ENCODE results near the gene TMEM69. TPM values are rescaled to one million over a fixed set of nuclear protein-coding genes. Genes with fewer than 3 reads are reported as not detected.

Gene TMEM69, protein sequence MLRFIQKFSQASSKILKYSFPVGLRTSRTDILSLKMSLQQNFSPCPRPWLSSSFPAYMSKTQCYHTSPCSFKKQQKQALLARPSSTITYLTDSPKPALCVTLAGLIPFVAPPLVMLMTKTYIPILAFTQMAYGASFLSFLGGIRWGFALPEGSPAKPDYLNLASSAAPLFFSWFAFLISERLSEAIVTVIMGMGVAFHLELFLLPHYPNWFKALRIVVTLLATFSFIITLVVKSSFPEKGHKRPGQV
- 143 and 144 TPM in 2 replicates for total RNA-seq (2014; rRNA removed; shearing (Covaris generic))

- peak; percentile 81 for DNase-seq
- Histone ChIP-seq H3K36me3 (replicated peaks; ENCODE audit: control insufficient read depth, insufficient read depth, low read length) (peaks cover 3% of the 10 kb centered on the region; the same call in 1 of the 2 replicates), H3K27me3 (ENCODE audit: control insufficient read depth, insufficient read depth, low read length) (no peaks in the 10 kb centered on the region), H3K4me3 (ENCODE audit: insufficient read depth, low read depth, low read length) (peak within 1 kb of the TSS; percentile 52)
Observed at GRCh38 chr1:45687754-45688740, at the start of gene TMEM69. TMEM69 (plus strand) TSS chr1:45688181; CDS start chr1:45691069, 2,888 bp downstream.

DNA sequence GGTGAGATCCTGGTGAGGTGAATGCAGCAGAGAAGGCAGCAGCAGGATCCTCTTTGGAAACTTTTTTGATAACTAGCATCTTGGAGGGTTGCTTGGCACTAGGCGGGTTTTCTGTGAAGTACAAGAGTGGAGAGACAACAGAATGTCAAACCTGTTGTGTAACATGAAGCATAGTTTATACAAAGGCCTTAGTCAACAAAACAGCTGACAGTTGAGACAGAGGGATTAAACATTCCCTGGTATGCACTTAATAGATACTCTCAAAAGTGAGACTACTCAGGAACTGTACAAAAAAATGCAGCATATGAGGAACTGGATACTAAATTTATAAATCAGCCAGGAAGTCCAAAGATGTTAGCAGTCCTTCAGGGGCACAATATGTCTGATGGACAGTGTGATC is 47.7 kb upstream of the TMEM69 start:
- H3K36me3 ChIP-seq (replicated peaks; ENCODE audit: control insufficient read depth, insufficient read depth, low read length) = peaks cover 40% of the 10 kb centered on the region

DNA sequence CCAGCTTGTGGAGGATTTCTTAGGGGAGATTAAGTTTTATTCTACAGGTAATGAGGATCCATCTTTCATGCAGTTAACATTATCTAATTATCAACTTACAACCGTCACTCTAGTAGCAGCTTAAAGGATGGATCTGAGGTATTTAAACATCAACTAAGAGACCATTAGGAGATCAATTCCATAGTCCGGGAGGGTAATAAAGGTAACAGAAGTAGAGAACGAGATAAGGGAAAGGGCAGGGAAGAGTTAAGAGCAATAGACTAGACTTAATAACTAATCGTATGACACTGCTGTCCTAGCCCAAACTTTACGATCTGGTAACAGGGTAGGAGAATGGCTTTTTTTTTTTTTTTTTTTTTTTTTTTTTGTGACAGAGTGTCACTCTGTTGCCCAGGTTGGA is 44.7 kb upstream of the TMEM69 start:
- peaks cover 34% of the 10 kb centered on the region for H3K36me3 ChIP-seq (replicated peaks; ENCODE audit: control insufficient read depth, insufficient read depth, low read length)
- no peak overlapping the region for H3K4me3 ChIP-seq (ENCODE audit: insufficient read depth, low read depth, low read length)
- H3K27me3 ChIP-seq (ENCODE audit: control insufficient read depth, insufficient read depth, low read length) = no peaks in the 10 kb centered on the region
- no peak for DNase-seq

More for the DNA sequence above, 47.7 kb upstream of the TMEM69 start:
- Histone ChIP-seq H3K4me3 (ENCODE audit: insufficient read depth, low read depth, low read length) (no peak overlapping the region), H3K27me3 (ENCODE audit: control insufficient read depth, insufficient read depth, low read length) (no peaks in the 10 kb centered on the region)
- no peak for DNase-seq

DNA sequence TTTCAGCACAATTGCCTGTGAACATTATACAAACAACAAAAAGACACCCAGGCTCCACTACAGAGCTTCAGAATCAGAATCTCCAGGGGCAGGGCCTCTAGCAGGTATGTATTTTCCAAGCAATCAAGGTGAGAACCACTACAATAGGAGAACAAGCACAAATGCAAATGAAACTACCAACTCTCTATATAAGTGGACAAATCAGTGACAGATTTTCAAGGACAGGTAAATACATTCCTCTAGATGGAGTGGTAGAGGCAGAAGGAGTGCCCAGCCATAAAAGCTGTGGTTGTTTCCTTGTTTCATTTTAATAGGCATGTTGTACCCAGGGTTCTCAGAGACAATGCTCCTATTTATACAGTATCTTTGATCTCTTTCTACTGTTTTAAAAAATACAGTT is 44.0 kb upstream of the TMEM69 start:
- peak; percentile 30 for DNase-seq
- H3K36me3 ChIP-seq (replicated peaks; ENCODE audit: control insufficient read depth, insufficient read depth, low read length) = peaks cover 34% of the 10 kb centered on the region
- H3K4me3 ChIP-seq (ENCODE audit: insufficient read depth, low read depth, low read length) = no peak overlapping the region
- H3K27me3 ChIP-seq (ENCODE audit: control insufficient read depth, insufficient read depth, low read length) = no peaks in the 10 kb centered on the region

GRCh38 chr1:45644661-45645060 is 43.3 kb upstream of the TMEM69 start:
- no peak for DNase-seq
- Histone ChIP-seq H3K27me3 (ENCODE audit: control insufficient read depth, insufficient read depth, low read length) (no peaks in the 10 kb centered on the region), H3K36me3 (replicated peaks; ENCODE audit: control insufficient read depth, insufficient read depth, low read length) (peaks cover 32% of the 10 kb centered on the region), H3K4me3 (ENCODE audit: insufficient read depth, low read depth, low read length) (no peak overlapping the region)

DNA sequence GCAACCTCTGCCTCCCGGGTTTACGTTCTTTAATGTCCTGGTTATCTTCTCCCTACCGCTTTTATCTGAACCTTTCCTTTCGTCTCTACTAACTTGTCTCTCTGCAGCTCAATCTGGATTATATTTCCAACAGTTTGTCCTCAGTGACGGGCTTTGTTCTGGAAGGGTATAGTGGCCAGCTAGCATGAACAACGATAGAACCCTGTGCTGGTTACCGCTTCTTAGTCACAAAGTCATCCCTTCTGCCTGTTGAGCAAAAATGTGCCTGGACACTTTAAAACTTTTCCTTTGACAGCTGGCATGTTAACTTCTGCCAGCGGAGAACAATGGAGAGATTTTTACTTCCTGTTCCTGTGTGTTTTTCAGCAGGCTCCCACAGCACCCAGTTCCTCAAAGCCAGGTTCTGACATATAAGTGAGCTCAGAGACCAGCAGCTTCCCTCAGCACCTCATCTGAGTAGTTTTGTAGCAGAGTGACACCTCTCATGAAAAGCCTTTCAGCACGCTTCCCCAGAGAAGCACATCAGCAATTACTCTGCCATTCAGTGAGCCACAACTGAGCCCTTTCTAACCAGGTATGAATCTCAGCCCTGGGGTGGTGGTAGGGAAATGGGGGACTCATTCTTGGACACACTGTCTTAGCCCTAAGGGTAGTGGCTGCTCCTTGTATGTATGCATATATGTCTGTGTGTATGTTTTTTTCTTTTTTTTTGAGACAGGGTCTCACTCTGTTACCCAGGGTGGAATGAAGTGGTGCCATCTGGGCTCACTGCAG is 40.5 kb upstream of the TMEM69 start:
- Histone ChIP-seq H3K4me3 (ENCODE audit: insufficient read depth, low read depth, low read length) (no peak overlapping the region), H3K36me3 (replicated peaks; ENCODE audit: control insufficient read depth, insufficient read depth, low read length) (peaks cover 27% of the 10 kb centered on the region), H3K27me3 (ENCODE audit: control insufficient read depth, insufficient read depth, low read length) (no peaks in the 10 kb centered on the region)
- no peak for DNase-seq

DNA sequence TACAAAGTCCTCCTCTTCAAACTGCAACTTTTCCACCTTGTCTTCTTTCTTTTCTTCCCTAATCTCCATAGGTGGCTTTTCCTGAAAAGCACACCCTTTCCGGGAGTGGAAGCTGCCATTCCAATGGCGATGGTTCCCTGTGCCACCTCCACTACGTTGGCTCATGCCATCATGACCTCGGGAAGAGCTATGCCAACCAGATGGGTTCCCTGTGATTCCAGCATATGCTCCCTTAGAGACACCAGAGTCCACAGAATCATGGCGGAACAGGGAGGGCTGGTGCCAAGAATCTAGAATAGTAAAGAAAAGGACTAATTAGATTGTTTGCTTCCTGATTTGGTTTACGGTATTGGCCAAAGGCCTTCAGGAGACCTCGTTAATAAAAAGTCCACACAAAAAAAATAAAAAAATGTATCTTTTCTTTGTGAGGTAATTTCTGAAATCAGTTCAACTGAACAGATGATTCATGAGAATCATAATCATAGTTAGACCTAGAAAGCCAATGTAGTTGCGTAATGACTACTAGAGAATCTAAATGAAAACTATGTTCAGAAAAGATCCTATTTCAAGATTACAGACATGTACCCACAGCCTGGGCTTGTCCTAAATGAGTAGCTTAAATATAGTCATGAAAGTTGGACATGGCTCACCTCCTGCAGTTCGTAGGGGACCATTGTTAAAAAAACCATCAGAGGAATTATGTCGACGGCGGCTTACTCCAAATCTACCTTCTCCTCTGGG is 33.3 kb upstream of the TMEM69 start:
- no peak for DNase-seq
- Histone ChIP-seq H3K36me3 (replicated peaks; ENCODE audit: control insufficient read depth, insufficient read depth, low read length) (peaks cover 42% of the 10 kb centered on the region), H3K27me3 (ENCODE audit: control insufficient read depth, insufficient read depth, low read length) (no peaks in the 10 kb centered on the region), H3K4me3 (ENCODE audit: insufficient read depth, low read depth, low read length) (no peak overlapping the region)

DNA sequence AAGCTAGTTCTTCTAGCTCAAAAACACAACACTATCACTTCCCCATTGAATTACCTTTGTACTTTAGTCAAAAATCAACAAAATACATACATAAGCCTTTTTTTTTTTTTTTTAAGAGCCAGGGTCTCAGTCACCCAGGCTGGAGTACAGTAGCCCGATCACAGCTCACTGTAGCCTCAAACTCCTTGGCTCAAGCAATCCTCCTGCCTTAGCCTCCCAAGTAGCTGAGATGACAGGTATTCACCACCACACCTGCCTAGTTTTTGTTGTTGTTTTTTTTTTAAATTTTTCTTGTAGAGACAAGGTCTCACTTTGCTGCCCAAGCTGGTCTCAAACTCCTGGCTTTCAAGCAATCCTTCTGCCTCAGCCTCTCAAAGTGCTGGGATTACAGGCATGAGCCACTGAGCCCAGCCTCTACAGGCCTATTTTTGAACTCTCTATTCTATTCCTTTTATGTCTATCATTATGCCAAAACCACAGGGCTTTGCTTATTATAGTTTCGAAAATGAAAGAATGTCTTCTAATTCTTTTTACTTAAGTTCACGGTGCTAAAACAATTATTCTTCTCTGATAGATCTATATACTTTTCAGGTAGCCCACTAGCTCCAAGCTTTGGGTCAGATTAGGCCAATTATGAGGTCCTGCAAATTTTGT is 31.3 kb upstream of the TMEM69 start:
- Histone ChIP-seq H3K36me3 (replicated peaks; ENCODE audit: control insufficient read depth, insufficient read depth, low read length) (peaks cover 38% of the 10 kb centered on the region), H3K4me3 (ENCODE audit: insufficient read depth, low read depth, low read length) (no peak overlapping the region), H3K27me3 (ENCODE audit: control insufficient read depth, insufficient read depth, low read length) (no peaks in the 10 kb centered on the region)
- DNase-seq = no peak

DNA sequence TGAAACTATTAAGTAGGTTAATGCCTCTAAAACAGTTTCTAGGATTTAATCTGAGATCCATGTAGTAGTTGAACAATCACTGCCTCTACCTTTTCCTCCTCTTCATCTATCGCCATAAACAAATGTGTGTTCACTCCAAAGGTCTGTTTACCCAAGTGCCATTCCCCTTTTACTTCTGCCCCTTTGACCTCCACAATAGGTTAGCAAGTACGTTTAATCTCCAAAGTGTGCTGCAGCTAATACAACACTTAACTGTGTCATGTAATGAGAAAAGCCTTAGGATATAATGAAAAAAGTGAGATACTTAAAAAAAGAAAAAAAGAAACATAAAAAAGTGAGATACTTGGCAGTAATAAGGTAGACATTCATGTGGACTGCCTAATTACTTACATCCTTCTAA is 29.8 kb upstream of the TMEM69 start:
- no peaks in the 10 kb centered on the region for H3K27me3 ChIP-seq (ENCODE audit: control insufficient read depth, insufficient read depth, low read length)
- no peak overlapping the region for H3K4me3 ChIP-seq (ENCODE audit: insufficient read depth, low read depth, low read length)
- H3K36me3 ChIP-seq (replicated peaks; ENCODE audit: control insufficient read depth, insufficient read depth, low read length) = peaks cover 38% of the 10 kb centered on the region
- DNase-seq = no peak

DNA sequence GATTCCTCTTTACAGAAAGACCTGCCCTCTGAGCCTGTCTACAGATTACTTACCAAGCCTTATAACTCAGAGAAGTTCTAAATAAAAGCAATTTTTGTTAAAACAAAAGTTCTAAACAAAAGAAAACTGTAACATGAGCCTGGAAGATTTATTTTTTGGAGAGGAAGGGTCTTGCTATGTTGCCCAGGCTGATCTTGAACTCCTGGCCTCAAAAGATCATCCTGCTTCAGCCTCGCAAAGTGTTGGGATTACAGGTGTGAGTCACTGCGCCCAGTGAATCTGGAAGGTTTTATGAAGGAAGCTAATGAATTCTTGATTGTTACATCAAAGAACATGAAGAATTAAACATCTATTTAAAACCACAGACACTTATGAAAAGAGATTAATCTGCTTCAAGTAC is 28.8 kb upstream of the TMEM69 start:
- no peak for DNase-seq
- Histone ChIP-seq H3K4me3 (ENCODE audit: insufficient read depth, low read depth, low read length) (no peak overlapping the region), H3K27me3 (ENCODE audit: control insufficient read depth, insufficient read depth, low read length) (no peaks in the 10 kb centered on the region), H3K36me3 (replicated peaks; ENCODE audit: control insufficient read depth, insufficient read depth, low read length) (peaks cover 37% of the 10 kb centered on the region)

DNA sequence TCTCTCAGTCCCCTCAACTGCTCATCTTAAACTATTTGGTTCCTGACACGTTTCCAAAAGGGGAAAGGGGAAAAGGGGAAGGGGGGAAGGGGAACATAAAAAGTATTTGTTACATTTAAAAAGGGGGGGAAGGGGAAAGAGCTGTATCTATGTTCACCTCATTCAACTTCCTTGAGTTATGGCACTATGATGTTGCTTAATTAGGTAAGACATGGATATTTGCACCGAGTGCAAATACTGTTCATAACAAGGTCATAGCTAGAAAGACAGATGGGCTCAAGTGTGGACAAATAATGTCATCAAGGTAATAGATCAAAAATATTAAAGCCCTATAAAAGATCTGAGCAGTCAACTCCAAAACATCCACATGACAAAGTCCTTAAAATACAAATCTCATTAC is 27.6 kb upstream of the TMEM69 start:
- no peaks in the 10 kb centered on the region for H3K27me3 ChIP-seq (ENCODE audit: control insufficient read depth, insufficient read depth, low read length)
- H3K36me3 ChIP-seq (replicated peaks; ENCODE audit: control insufficient read depth, insufficient read depth, low read length) = peaks cover 32% of the 10 kb centered on the region
- H3K4me3 ChIP-seq (ENCODE audit: insufficient read depth, low read depth, low read length) = no peak overlapping the region
- DNase-seq = no peak

GRCh38 chr1:45666836-45667235 is 21.1 kb upstream of the TMEM69 start:
- Histone ChIP-seq H3K4me3 (ENCODE audit: insufficient read depth, low read depth, low read length) (no peak overlapping the region), H3K27me3 (ENCODE audit: control insufficient read depth, insufficient read depth, low read length) (no peaks in the 10 kb centered on the region), H3K36me3 (replicated peaks; ENCODE audit: control insufficient read depth, insufficient read depth, low read length) (no peaks in the 10 kb centered on the region)
- DNase-seq = no peak

GRCh38 chr1:45667321-45668111 is 20.5 kb upstream of the TMEM69 start:
- DNase-seq = no peak

More at GRCh38 chr1:45667321-45668111, 20.5 kb upstream of the TMEM69 start:
- H3K36me3 ChIP-seq (replicated peaks; ENCODE audit: control insufficient read depth, insufficient read depth, low read length) = no peaks in the 10 kb centered on the region
- no peak overlapping the region for H3K4me3 ChIP-seq (ENCODE audit: insufficient read depth, low read depth, low read length)
- H3K27me3 ChIP-seq (ENCODE audit: control insufficient read depth, insufficient read depth, low read length) = no peaks in the 10 kb centered on the region
